ENCODE results near the gene TRMT2A.

Gene TRMT2A

DNA sequence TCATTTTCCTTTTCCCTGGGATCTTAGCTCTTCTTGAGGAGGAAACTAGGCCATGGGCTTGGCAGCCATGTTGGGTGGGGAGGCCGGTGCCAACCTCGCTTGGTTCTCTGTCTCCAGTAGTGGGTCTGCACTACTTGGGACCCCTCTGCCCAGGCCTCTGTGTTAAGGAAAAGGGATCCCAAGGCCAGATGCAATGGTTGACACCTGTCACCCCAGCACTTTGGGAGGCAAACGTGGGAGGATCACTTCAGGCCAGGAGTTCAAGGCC lies 12.7 kb upstream of the TRMT2A start:
- no peak for DNase-seq (ENCODE audit: low read depth)
- in situ Hi-C loops (cut with HindIII; ENCODE audit: low sequenced_read_pairs), result no loop called here
- no peak overlapping the region for H3K4me3 ChIP-seq (ENCODE audit: low read depth, low read length)
- TF ChIP-seq, protein P1, sequence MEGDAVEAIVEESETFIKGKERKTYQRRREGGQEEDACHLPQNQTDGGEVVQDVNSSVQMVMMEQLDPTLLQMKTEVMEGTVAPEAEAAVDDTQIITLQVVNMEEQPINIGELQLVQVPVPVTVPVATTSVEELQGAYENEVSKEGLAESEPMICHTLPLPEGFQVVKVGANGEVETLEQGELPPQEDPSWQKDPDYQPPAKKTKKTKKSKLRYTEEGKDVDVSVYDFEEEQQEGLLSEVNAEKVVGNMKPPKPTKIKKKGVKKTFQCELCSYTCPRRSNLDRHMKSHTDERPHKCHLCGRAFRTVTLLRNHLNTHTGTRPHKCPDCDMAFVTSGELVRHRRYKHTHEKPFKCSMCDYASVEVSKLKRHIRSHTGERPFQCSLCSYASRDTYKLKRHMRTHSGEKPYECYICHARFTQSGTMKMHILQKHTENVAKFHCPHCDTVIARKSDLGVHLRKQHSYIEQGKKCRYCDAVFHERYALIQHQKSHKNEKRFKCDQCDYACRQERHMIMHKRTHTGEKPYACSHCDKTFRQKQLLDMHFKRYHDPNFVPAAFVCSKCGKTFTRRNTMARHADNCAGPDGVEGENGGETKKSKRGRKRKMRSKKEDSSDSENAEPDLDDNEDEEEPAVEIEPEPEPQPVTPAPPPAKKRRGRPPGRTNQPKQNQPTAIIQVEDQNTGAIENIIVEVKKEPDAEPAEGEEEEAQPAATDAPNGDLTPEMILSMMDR (IDR thresholded peaks at IDR 0.05; ENCODE audit: low read depth, low read length, missing control alignments), result no peak

- H3K4me3 ChIP-seq (ENCODE audit: low read depth, low read length), result no peak overlapping the region
These were observed 12.1 kb upstream of the TRMT2A start for GRCh38 chr22:20128902-20129746.

GRCh38 chr22:20128619-20128901 lies 11.5 kb upstream of the TRMT2A start:
- in situ Hi-C loops (cut with HindIII; ENCODE audit: low sequenced_read_pairs), result no loop called here
- TF ChIP-seq, protein P1 (IDR thresholded peaks at IDR 0.05; ENCODE audit: low read depth, low read length, missing control alignments), result no peak
- H3K4me3 ChIP-seq (ENCODE audit: low read depth, low read length), result no peak overlapping the region
- DNase-seq (ENCODE audit: low read depth), result no peak

More at GRCh38 chr22:20128902-20129746, 12.1 kb upstream of the TRMT2A start:
- in situ Hi-C loops (cut with HindIII; ENCODE audit: low sequenced_read_pairs), result no loop called here
- no peak for DNase-seq (ENCODE audit: low read depth)
- TF ChIP-seq, protein P1 (IDR thresholded peaks at IDR 0.05; ENCODE audit: low read depth, low read length, missing control alignments), result no peak

DNA sequence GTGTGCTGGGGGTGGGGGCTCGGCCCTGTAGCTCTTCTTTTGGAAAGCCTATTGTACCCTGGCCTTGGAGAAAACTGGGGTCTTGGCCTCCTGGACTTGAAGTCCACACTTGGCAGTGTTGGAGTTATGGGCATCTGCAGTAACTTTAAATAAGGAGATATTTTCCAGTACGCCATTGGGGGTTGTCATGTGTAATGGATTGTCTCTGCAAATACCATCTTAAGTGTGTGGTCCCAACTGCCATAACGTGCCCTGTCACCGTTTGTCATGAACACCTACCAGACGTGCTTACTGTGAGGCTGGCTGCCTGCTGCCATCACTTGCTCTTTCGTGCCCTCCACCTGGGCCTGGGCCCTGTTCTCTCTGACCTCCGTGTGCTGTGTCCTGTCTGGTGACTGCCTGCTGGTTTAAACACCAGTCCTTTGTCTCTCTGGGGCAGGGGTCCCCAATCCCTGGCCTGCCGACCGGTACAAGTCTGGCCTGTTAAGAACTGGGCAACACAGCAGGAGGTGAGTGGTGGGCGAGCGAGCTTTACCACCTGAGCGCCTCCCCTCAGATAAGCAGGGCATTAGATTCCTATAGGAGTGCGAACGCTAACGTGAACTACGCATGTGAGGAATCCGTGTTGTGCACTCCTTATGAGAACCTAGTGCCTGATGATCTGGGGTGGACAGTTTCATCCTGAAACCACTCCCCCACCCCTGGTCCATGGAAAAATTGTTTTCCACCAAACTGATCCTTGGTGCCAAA lies 11.0 kb upstream of the TRMT2A start:
- TF ChIP-seq, protein P1 (IDR thresholded peaks at IDR 0.05; ENCODE audit: low read depth, low read length, missing control alignments), result no peak
- DNase-seq (ENCODE audit: low read depth), result no peak

GRCh38 chr22:20127318-20127868 lies 10.4 kb upstream of the TRMT2A start:
- TF ChIP-seq, protein P1 (IDR thresholded peaks at IDR 0.05; ENCODE audit: low read depth, low read length, missing control alignments), result no peak
- no peak overlapping the region for H3K4me3 ChIP-seq (ENCODE audit: low read depth, low read length)
- in situ Hi-C loops (cut with HindIII; ENCODE audit: low sequenced_read_pairs), result no loop called here
- DNase-seq (ENCODE audit: low read depth), result no peak

More for the DNA sequence above, 11.0 kb upstream of the TRMT2A start:
- no peak overlapping the region for H3K4me3 ChIP-seq (ENCODE audit: low read depth, low read length)
- in situ Hi-C loops (cut with HindIII; ENCODE audit: low sequenced_read_pairs), result no loop called here

DNA sequence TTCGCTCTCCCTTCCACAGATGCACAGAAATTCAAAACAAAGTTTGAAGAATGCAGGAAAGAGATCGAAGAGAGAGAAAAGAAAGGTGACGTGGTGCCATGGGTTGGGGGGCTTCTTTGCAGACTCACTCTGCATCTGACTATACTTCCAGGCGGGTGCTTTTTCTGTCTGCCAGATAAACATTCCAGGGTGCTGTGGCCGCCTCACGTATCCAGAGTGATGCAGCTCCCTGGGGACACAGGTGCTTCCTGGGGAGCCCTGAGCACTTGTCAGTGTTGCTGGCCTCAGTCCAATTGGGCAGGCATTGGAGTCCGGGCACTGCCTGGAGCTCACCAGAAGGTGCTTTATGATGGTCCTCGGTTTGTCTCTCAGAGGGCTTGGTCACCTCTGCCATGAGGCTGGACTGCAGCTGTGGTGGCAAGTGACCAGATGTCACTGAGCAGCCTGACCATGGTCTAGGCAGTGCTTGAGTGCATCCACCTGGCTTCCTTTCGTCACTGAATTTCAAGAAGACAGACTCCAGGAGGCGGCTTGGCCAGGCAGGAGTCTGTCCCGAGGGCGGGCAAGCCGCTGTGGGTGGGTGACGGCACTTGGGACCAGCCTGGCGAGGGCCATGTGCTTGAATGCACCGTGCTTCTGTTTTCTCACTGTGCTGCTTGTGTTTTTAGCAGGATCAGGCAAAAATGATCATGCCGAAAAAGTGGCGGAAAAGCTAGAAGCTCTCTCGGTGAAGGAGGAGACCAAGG lies 9.4 kb upstream of the TRMT2A start:
- in situ Hi-C loops (cut with HindIII; ENCODE audit: low sequenced_read_pairs), result no loop called here
- no peak overlapping the region for H3K4me3 ChIP-seq (ENCODE audit: low read depth, low read length)
- TF ChIP-seq, protein P1 (IDR thresholded peaks at IDR 0.05; ENCODE audit: low read depth, low read length, missing control alignments), result no peak
- DNase-seq (ENCODE audit: low read depth), result no peak

Measured in astrocyte of the cerebellum (primary cell).